Measurements from ENCODE around the gene SPEM1.

The SPEM1 gene

DNA sequence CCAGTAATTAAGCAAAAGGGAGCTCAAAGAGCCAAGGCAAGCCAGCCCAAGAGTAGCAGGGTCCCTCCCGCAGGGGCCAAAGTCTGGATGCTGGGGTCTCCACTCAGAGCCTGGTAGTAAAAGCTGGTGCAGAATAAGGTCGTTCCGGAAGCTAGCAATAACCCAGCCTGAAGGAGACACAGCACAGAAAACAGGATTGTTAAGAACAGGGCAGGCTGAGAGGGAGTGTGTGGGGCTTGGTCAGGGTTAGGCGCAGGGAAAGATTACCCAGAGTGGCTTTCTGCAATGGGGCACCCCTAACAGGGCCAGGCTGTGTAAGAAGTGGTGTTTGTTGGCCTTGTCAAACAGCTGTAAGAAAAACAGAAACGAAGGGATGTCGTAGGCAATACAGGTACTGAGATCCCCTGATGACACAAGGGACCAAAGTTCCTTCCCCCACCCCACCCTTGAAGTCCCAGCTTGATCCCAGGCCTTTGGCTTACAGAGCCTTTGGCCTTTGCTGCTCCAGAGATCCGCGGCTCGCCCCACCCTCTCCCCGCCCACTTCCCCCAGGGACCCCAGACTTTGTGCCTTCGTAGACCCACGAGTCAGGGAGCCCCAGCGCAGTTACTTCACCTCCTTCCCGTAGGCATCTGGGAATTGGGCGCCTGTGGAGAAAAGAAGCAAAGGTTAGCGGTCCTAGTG, 16.9 kb upstream of the SPEM1 start:
- DNase-seq, result no peak

GRCh38 chr17:7403727-7403976, 16.5 kb upstream of the SPEM1 start:
- peak; percentile 61 for DNase-seq

DNA sequence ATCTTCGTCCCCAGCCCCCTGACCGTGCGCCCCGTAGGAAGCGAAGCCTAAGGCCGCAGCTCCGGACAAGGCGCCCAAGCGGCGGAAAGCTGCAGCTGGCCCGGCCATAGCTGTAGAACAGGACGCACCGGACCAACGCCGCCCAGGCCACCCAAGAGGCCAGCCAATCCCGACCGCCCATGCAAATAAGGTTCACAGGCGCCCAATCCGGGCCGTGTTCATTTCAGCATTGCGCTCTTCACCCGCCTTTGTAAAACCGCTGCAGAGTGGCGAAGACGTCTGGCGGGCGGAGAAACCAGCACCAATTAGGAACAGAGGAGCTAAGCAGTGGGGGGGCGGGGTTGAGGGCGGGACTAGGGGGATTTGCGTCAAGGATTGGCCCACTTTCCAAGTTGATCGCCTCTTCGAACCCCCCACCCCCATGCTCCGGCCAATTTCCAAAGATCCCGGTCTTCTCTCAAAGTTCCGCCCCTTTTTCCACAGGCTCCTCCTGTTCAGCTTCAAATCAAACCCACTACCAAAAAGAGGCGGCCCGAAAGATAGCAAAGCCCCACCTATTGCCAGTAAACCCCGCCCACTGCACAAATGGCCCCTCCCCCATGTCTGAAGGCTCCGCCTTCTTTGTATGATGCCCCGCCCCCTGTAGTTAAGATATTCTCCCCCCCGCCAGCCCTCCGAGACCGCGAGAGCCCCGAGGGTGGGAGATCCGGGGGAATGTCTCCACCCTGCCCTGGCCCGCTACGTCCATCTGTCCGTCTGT, 16.0 kb upstream of the SPEM1 start, which contains the start of gene TMEM256:
Gene TMEM256, minus strand, starts transcription at position 121 of the 760 bp plus-strand sequence. Its CDS starts 13 bp downstream, at position 108.
- peak; percentile 93 for DNase-seq

- DNase-seq, result no peak
Measured at GRCh38 chr17:7404737-7405349, 15.3 kb upstream of the SPEM1 start.

GRCh38 chr17:7405350-7406234, 14.5 kb upstream of the SPEM1 start:
- no peak for DNase-seq

GRCh38 chr17:7406235-7406825, 13.8 kb upstream of the SPEM1 start:
- DNase-seq, result no peak

- DNase-seq, result no peak
Measured at GRCh38 chr17:7407082-7407481, 13.0 kb upstream of the SPEM1 start.

DNA sequence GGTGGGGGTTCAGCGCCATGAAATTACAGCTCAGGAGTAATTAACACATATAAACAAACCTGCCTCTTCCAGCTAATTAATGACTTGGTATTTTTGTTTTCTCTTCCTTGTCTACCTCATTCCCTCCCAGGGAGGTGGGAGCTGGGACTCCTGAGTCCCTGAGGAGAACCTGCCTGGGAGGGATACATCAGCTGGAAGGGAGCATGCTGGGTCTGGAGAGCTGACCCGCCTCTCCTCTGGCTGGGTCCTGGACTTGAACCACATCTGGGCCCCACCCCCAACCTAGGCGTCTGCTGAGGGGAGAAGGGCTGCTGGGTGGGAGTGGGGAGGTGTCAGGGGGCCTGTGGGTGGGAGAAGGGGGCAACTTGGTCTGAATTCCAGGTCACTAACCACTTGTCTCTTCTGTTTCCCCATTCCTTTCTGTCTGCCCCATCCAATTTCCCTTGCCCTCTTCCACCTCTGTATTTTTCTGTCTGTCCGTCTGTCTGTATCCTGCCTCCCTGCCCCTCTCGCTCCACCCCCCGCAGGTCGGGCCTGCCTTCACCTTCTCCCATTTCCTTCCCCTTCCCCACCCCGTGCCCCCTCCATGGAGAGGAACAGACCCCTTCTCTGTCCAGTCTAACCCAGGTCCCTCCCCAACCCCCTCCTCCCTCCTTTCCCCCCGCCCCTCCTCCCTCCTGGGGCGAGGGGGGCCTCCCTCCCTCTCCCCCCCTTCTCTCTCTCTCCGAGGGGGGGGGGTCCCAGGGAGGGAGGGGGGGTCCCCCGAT, 12.5 kb upstream of the SPEM1 start, which contains the start of gene NLGN2:
Gene NLGN2, plus strand, starts transcription at position 361 of the 767 bp plus-strand sequence. CDS start 411 bp downstream, outside the sequence.
- no peak for DNase-seq

GRCh38 chr17:7408252-7408727, 11.8 kb upstream of the SPEM1 start:
- DNase-seq, result no peak

GRCh38 chr17:7408863-7409262, 11.3 kb upstream of the SPEM1 start:
- DNase-seq, result no peak

GRCh38 chr17:7409716-7410115, 10.4 kb upstream of the SPEM1 start:
- no peak for DNase-seq

DNA sequence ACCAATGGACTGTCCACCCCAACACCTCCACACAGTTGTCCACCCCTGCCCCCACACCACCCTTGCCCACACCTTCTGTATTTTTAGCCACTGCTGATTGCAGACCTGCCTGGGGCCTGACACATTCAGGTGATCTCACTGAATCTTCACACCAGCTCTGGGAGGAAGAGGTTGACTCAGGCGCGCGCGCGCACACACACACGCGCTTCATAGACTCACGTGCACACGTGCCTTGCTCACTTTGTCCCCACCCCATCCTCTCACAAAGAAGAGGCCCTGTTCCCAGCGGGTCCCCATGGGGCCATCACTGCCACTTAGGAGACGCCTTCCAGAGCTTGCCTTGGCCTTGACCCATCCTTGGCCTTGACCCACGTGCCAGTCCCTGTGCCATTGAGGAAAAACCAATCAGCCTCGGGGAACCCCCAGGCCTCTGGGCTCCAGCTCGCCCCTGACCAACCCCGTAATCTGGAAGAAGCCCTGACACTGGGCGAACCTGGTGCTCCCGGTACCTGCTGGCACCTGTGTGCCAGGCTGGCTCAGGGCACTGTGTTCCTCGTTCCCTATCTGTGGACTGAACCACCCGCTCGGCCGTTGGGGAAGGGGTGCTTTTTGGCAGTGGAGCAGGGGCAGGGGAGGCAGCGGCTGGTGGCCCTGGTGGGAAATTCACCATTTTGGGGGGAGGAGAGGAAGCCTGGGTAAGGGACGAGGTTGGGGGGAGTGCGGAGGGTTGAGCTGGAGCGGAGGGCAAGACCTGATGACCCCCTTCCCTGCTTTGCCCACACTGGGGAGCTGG, 9.3 kb upstream of the SPEM1 start:
- DNase-seq, result no peak

DNA sequence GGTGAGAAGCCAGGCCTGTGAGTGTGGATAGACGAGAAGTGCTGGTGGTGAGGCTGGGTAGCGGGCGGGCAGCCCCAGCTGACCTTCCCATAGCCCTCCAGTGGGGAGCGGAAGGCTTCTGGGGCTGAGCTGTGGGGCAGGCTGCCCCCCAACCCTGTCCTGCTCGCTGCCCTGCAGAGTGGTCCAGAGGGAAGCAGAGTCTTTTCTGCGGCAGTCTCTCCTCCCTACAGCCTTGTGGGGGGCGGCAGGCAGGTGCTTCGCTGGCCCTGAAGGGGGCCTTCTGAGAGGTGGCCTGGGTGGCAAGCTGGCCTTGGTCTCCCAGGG, 8.7 kb upstream of the SPEM1 start:
- DNase-seq, result no peak

- DNase-seq, result no peak
Measured at GRCh38 chr17:7413346-7413985, 6.7 kb upstream of the SPEM1 start.

- no peak for DNase-seq
Measured at GRCh38 chr17:7414837-7415236, 5.3 kb upstream of the SPEM1 start.

DNA sequence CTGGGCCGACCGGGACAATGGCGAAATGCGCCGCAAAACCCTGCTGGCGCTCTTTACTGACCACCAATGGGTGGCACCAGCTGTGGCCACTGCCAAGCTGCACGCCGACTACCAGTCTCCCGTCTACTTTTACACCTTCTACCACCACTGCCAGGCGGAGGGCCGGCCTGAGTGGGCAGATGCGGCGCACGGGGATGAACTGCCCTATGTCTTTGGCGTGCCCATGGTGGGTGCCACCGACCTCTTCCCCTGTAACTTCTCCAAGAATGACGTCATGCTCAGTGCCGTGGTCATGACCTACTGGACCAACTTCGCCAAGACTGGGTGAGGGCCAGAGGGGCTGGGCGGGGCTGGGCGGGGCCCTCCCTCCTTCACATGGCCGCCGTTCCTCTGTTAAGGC, 4.3 kb upstream of the SPEM1 start:
- no peak for DNase-seq

- no peak for DNase-seq
Measured at GRCh38 chr17:7416323-7416722, 3.8 kb upstream of the SPEM1 start.

- no peak for DNase-seq
Measured at GRCh38 chr17:7417056-7417655, 3.0 kb upstream of the SPEM1 start.

DNA sequence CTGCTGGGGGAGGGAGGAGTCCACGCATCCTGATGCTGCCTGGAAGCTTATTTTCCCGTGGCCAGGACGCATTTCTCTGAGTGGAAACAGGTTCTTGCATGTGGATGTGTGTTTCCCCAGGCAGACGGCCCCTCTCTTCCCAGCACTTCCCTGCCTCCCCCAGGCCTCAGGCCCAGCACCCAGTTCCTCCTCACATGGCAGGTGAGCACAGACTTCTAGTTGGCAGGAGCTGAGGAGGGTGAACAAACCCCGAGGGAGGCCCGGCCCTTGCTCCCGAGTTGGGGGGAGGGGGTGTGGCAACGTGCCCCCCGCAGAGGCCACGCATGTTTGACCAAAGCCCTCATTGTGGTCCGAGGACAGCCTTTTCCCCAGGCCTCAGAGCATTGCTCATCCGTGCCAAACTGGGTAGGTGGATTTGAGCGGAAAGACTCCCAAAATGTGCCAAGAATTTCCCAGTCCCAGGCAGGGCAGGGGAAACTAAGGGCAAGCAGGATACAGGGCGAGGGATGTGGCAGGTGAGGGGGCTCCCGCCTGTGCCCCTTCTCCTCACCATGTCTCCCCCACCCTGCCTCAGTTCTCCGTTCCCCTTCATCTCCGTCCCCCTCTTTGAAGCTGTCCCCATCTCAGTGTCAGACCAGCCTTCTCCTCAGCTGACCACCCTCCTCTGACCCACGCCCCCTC, 1.5 kb upstream of the SPEM1 start:
- no peak for DNase-seq

DNA sequence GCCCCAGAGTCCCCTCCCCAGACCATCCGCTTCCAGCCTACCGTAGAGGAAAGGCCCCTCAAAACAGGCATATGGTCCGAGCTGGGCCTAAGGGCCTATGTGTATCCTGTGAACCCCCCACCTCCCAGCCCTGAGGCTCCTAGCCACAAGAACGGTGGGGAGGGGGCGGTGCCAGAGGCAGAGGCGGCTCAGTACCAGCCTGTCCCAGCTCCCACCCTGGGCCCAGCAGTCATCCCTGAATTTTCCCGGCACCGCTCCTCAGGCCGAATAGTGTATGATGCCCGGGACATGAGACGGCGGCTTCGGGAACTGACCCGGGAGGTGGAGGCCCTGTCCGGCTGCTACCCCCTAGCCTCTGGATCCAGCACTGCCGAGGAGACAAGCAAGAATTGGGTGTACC, 1.1 kb downstream of the SPEM1 start:
- DNase-seq, result no peak
